Stimulated activated CD8-positive, alpha-beta memory T cell treated with anti-CD3 and anti-CD28 coated beads, Interleukin-12 subunit alpha, Interleukin-12 subunit beta, amount 100 ng/mL, for 24 hours (primary cell): ENCODE results near the gene SRPK2.
"Not testable (repeated sequence)": the region's sequence is repeated elsewhere in the genome, so short reads cannot be mapped to it uniquely, and the experiment has no call there.

ENCODE experiments used
- DNase-seq: peaks from one replicate; pipeline ENCODE4 v3.0.0-alpha.2; 2020; ENCODE audit errors: extremely low read depth

SRPK2 gene

GRCh38 chr7:105304040-105304895 lies 84.5 kb downstream of the SRPK2 start:
- DNase-seq, result no peak

- DNase-seq, result not testable (repeated sequence)
Measured at GRCh38 chr7:105300587-105300986, 88.1 kb downstream of the SRPK2 start.

DNA sequence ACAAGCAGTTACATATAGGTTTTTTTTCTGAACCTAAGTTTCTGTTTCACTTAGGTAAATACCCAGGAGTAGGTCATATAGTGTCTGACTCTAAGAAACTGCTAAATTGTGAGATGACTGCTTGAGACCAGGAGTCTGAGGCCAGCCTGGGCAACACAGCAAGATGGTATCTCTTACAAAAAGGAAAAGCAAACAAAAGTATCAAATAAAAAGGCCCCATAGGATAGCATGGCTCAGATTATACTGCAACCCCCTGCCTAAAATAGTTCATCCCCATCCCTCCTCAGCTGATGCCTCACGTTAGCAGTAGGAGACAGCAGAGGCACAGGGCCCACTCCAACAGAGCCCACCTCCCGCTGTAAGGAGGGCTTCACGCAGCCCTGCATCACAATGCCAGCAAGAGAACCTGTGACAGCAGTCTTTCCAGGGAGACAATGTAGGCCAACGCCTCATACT lies 90.3 kb downstream of the SRPK2 start:
- DNase-seq, result no peak

DNA sequence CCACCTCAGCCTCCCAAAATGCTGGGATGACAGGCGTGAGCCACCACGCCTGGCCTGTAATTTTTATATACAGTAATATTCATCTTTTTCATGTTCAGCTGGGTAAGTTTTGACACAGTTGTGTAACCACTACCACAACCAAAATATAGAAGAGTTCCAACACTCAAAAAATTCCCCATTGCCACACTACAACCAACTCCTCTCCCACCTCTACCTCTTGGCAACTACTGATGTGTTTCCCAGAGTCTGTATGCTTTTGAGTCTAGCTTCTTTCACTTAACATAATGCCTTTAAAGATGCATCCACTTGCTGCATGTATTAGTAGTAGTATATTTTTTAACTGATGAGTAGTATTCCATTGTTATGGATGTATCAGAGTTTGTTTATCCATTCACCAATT lies 90.7 kb downstream of the SRPK2 start:
- no peak for DNase-seq

DNA sequence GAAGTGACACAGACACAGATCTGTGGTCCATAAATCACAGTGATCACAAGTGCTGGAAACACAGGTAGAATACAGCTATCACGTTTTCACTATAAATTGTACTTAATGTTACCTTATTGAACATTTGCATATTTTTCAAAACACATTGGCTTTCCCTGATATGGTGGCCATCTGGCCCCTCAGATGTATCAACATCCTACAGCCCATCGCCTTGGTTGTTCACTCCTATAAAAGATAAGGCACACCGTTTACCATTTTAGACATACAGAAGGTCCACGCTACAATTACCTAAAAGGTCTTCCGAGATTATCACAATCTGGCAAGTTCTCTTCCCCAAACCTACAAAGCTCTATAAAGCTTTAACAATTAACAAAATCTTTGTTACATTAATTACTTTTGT lies 91.4 kb downstream of the SRPK2 start:
- no peak for DNase-seq

GRCh38 chr7:105296491-105296890 lies 92.2 kb downstream of the SRPK2 start:
- no peak for DNase-seq

GRCh38 chr7:105295596-105296352 lies 92.9 kb downstream of the SRPK2 start:
- DNase-seq, result no peak

DNA sequence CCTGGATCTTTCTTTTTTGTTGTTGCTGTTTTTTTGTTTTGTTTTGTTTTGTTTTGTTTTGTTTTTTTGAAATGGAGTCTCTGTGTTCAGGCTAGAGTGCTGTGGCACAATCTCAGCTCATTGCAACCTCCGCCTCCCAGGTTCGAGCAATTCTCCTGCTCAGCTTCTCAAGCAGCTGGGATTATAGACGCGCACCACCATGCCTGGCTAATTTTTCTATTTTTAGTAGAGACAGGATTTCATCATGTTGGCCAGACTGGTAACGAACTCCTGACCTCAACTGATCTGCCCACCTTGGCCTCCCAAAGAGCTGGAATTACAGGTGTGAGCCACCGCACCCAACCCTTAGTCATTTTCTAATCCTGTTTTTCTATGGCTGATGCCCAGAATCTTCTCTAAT lies 94.2 kb downstream of the SRPK2 start:
- DNase-seq, result not testable (repeated sequence)

DNA sequence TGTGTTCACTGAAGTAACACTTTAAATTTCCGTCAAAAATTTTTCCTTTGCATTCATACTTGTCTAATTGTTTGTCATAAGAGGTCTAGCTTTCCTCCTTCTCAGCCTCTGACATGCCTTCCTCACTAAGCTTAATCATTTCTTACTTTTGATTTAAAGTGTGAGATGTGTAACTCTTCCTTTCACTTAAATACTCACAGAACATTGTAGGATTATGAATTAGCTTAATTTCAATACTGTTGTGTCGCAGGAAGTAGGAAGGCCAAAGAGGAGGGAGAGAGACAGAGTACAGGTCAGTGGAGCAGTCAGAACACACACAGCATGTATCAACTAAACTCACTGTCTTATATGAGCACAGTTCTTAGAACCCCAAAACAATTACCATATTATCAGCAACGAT lies 99.0 kb downstream of the SRPK2 start:
- no peak for DNase-seq

- DNase-seq, result no peak
Measured at GRCh38 chr7:105286441-105286840, 102.3 kb downstream of the SRPK2 start.

GRCh38 chr7:105285118-105285874 lies 103.4 kb downstream of the SRPK2 start:
- no peak for DNase-seq

DNA sequence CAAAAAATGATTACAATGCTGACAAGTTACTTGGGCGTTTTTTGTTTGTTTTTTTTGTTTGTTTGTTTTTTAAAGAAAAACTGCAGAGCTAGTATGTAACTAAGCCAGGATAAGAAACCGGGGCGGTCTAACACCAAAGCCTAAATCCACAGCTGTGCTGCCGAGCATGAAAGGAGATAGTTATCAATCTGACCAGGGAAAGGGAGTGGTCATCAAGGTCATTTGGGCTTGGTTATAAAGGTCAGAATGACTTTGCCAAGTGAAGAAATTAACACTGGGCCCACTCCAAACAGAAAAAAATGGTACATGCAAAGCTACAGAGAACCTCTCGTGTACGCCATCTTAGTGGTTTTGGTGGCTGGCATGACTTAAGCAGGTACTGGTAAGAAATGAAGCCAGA lies 104.7 kb downstream of the SRPK2 start:
- DNase-seq, result no peak

DNA sequence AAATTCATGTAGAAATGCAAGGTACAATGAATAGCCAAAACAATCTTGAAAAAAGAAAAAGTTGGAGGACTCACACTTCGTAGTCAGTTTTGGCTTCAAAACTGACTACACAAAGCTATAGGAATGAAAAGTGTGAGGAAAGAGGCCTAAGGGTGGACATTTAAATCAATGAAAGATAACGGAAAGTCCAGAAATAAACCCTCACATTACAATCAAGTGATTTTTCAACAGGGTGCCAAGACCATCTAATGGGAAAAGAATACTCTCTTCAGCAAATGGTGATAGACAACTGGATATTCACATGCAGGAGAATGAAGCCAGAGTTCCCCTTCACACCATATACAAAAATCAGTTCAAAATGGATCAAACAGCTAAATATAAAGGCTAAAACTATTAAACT lies 106.8 kb downstream of the SRPK2 start:
- DNase-seq, result no peak

DNA sequence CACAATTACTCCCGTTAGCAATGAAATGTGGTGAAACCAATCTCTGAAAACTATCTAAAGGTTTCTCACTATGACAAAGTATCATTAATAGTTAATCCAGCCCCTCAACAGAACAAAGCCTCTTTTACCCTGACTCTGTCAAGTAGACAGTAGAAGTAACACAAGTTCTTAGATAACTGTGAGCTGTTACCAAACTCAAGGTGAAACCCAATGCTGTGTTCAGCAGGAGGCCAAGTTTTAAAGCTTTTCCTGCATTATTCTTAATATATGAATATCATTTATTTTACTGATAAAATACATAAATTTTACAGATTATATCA lies 109.1 kb downstream of the SRPK2 start:
- no peak for DNase-seq

DNA sequence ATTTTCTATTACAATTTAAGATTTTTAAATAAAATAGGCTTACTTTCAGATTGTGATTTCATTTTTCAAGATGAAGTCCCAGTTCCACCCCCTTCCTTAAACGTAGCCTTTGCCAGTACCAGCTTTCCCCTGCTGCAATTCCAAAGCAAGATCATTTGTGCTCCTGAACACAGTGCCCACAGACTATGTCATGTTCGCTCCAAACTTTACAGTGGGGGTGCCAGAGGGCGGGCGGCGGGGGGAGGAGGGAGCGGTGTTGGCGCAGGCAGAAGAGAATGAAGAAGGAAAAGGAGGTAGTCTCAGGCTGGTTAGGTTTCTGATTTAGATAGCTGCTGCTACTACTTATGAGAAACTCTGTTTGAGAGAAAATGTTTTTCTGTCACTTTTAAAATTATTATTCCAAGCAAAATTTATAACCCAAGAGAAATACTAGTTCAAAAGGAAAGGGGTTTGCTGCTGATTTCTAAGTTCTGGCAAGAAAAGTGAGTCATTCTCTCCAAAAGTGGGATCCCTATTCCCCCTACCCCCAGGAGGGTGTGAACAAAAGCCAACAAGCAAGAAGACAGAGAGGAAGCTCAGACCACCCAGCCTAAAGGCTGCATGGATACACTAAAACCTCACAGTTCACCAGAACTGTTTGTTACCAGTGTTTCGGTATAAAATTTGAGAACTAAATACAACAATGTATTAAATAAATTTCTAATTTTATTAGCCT lies 109.6 kb downstream of the SRPK2 start:
- no peak for DNase-seq

DNA sequence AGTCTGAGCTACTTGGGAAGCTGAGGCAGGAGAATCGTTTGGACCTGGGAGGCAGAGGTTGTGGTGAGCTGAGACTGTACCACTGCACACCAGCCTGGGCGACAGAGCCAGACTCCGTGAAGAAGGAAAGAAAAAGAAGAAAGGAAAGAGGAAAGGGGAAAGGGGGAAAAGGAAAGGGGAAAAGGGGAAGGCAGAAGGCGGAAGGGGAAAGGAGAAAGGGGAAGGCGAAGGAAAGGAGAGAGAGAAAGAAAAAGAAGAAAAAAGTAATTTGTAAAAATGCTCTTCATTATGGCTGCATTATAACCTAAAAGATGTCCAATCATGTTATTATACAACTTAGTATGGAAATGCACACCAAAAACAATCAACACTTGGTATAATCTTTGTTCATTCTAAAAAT lies 110.2 kb downstream of the SRPK2 start:
- no peak for DNase-seq

DNA sequence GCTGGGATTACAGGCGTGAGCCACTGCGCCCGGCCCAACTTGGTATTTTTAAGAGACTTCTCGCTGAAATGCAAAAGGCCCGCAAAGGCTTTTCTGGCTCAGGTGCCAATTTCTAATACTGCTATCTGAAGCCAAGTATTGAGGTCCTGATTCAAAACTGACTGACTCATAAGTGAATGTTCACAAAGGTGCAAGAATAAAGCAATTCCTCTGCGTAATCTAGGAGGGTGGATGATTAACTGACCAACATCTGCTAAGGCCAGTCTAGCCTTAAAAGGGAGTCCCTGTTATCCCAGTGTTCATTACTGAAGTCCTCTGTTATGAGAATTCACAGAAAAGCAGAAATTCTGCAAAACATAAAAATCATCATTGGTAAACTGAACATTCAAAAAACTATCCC lies 111.4 kb downstream of the SRPK2 start:
- DNase-seq, result no peak

DNA sequence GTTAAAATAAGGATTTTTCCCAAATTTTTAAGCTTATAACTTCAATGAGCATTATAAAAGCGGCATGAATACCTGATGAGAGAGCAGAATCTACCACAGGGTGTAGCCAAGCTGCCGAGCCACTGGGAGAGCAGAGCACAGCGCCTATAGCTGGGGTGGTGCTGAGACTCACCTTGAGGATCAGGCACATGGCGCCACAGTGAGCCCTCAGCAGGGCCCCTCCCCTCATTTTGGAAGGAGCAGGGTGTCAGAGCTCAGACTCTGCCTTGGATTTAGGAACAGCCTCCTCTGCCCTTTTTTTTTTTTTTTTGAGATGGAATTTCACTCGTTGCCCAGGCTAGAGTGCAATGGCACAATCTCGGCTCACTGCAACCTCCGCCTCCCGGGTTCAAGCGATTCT lies 118.6 kb downstream of the SRPK2 start:
- no peak for DNase-seq

DNA sequence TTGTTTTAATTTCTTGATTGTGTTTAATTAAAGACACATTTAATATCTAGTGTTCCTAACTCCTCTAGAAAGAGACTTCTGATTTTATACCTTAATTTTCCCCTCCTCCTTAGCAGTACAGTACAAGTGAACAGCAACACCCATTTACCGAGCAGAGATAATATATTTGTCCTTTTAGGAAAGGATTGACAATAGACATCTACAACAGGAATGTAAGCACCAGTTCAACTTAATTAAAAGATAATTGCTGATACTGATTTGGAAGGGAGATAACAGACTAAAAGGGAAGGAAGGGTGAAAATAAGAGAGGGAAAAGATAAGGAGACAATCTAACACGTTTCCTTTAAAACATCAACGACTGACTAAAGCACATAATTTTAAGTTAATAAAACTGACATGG lies 119.3 kb downstream of the SRPK2 start:
- no peak for DNase-seq

- DNase-seq, result no peak
Measured at GRCh38 chr7:105268511-105269392, 120.0 kb downstream of the SRPK2 start.

- DNase-seq, result no peak
Measured at GRCh38 chr7:105268056-105268455, 120.7 kb downstream of the SRPK2 start.
